Measurements from ENCODE around the gene TTYH3. TPM values are rescaled to one million over a fixed set of nuclear protein-coding genes. Genes with fewer than 3 reads are reported as not detected.
A peak's percentile ranks its signal among the peaks of the same experiment; 100 is the strongest.

Gene TTYH3
- total and polyA plus RNA-seq, 2 of the 13 experiments (the other 11 are each of a cell fraction or from before 2014, with no cell fraction given), result 26.3 to 50.0 TPM

GRCh38 chr7:2663121-2663886 is 31.5 kb downstream of the TTYH3 start (continued):
- TF ChIP-seq ZNF512B (CRISPR knock-in tag; IDR thresholded peaks at IDR 0.05; ENCODE audit: borderline replicate concordance) (no peak), MATR3 (CRISPR knock-in tag; IDR thresholded peaks at IDR 0.05) (no peak), ZNF225 (CRISPR knock-in tag; IDR thresholded peaks at IDR 0.05) (peak; percentile 69; the same call in 1 of the 2 replicates), ELF3 (CRISPR knock-in tag; IDR thresholded peaks at IDR 0.05) (peak; percentile 95), JUNB (CRISPR knock-in tag; IDR thresholded peaks at IDR 0.05; ENCODE audit: borderline replicate concordance) (no peak), ZSCAN30 (CRISPR knock-in tag; IDR thresholded peaks at IDR 0.05) (no peak), AKNA (CRISPR knock-in tag; IDR thresholded peaks at IDR 0.05; ENCODE audit: borderline replicate concordance) (no peak; the same call in 1 of the 2 replicates), ZNF7 (CRISPR knock-in tag; IDR thresholded peaks at IDR 0.05) (no peak), ZBTB40 (IDR thresholded peaks at IDR 0.05) (no peak), ZBTB40 (CRISPR knock-in tag; IDR thresholded peaks at IDR 0.05) (peak; percentile 86), NFYC (CRISPR knock-in tag; IDR thresholded peaks at IDR 0.05) (peak; percentile 56)

Data from HepG2 (cell line).